ENCODE measurements around the gene CABLES1. TPM values are rescaled to one million over a fixed set of nuclear protein-coding genes. Genes with fewer than 3 reads are reported as not detected.

The CABLES1 gene
- total and polyA plus RNA-seq, 2 donors from 2014 or later, result 7.6 to 40.5 TPM

DNA sequence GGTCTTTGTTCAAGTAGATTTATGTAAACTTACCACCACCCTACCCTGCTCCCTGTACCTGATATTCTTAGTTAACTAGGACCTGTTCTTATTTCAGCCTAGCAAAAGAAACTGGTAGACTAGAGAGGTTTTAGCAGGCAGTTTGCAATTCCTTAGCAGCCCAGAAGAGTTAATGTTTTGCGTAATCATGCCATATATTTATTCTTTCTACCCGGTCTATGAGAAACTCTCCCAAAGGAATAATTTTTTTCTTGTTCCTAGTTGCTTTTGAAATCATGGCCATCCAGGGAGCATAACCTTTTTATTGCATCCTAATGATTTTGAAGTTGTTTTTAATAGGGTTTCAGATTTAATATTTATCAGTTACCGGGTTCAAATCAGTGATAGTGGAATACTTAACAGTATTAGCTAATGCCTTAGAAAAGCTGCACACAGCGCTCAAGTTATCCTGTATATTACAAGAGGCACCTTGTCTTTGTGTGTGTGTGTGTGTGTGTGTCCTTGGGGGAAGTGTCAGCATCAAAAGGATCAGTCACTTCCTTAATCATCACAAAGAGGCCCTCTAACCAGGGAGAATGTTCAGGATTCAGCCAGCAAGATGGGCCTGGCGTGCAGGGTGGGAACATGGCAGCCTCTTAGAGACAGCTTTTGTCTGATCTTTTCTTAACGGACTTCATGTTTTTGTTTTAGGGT is 52.9 kb downstream of the CABLES1 start:
- Histone ChIP-seq H3K27ac (ENCODE audit: low read depth in 2 of 2, low read length in 2 of 2) (no peak overlapping the region), H3K9me3 (ENCODE audit: control insufficient read depth in 2 of 3, insufficient read depth in 1 of 3, low read length in 3 of 3) (no peaks in the 10 kb centered on the region), H3K36me3 (ENCODE audit: control insufficient read depth in 2 of 3, insufficient read depth in 3 of 3, low read length in 3 of 3) (no peaks in the 10 kb centered on the region), H3K27me3 (ENCODE audit: control insufficient read depth, insufficient read depth, low read length) (no peaks in the 10 kb centered on the region), H3K9ac (ENCODE audit: low read length in 3 of 3) (no peak overlapping the region), H3K4me1 (ENCODE audit: control insufficient read depth in 2 of 3, insufficient read depth in 2 of 3, low read depth in 1 of 3, low read length in 3 of 3) (peaks cover 4 to 21% (median 16%) of the 10 kb centered on the region in 3 donors), H3K4me3 (ENCODE audit: low read length in 3 of 3) (no peak overlapping the region)
- TF ChIP-seq, protein P1, sequence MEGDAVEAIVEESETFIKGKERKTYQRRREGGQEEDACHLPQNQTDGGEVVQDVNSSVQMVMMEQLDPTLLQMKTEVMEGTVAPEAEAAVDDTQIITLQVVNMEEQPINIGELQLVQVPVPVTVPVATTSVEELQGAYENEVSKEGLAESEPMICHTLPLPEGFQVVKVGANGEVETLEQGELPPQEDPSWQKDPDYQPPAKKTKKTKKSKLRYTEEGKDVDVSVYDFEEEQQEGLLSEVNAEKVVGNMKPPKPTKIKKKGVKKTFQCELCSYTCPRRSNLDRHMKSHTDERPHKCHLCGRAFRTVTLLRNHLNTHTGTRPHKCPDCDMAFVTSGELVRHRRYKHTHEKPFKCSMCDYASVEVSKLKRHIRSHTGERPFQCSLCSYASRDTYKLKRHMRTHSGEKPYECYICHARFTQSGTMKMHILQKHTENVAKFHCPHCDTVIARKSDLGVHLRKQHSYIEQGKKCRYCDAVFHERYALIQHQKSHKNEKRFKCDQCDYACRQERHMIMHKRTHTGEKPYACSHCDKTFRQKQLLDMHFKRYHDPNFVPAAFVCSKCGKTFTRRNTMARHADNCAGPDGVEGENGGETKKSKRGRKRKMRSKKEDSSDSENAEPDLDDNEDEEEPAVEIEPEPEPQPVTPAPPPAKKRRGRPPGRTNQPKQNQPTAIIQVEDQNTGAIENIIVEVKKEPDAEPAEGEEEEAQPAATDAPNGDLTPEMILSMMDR (IDR thresholded peaks at IDR 0.05; ENCODE audit: borderline replicate concordance, extremely low read depth, insufficient read depth), result no peak
- intact Hi-C loops (cut with DNase I), result loop anchor here (10.0 kb wide), 1 partner anchor 47 kb away; no protein-coding TSS in a partner anchor
- DNase-seq (no peak), FAIRE-seq (no peak)

DNA sequence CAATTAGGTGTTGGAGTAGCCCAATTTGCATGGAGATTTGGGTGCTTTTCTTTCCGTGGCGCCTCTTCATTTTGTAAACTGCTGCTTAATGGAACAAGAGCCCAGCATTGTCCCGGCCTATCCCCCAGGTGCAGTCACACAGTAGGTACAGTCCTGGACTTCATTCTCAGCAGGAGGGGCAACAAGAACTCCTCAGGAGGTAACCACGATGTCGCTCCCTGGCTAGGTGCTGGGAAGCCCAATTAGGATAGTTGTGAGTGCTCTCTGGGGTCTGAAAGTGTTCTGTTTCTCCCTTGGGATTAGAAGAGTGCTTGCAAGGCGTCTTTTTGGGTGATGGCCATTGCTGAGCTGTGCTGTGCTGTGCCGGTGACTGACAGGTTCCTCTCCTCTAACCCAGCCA is 53.8 kb downstream of the CABLES1 start:
- intact Hi-C loops (cut with DNase I), result loop anchor here (10.0 kb wide), 1 partner anchor 46 kb away; no protein-coding TSS in a partner anchor
- FAIRE-seq (no peak), DNase-seq (no peak)
- Histone ChIP-seq H3K9ac (ENCODE audit: low read length in 3 of 3) (no peak overlapping the region), H3K9me3 (ENCODE audit: control insufficient read depth in 2 of 3, insufficient read depth in 1 of 3, low read length in 3 of 3) (no peaks in the 10 kb centered on the region), H3K36me3 (ENCODE audit: control insufficient read depth in 2 of 3, insufficient read depth in 3 of 3, low read length in 3 of 3) (no peaks in the 10 kb centered on the region), H3K4me1 (ENCODE audit: control insufficient read depth in 2 of 3, insufficient read depth in 2 of 3, low read depth in 1 of 3, low read length in 3 of 3) (peaks cover 4 to 17% (median 16%) of the 10 kb centered on the region in 3 donors), H3K4me3 (ENCODE audit: low read length in 3 of 3) (no peak overlapping the region), H3K27me3 (ENCODE audit: control insufficient read depth, insufficient read depth, low read length) (no peaks in the 10 kb centered on the region), H3K27ac (ENCODE audit: low read depth in 2 of 2, low read length in 2 of 2) (peak overlapping the region in 1 of 2 donors; percentile 13)
- TF ChIP-seq, protein P1 (IDR thresholded peaks at IDR 0.05; ENCODE audit: borderline replicate concordance, extremely low read depth, insufficient read depth), result no peak

DNA sequence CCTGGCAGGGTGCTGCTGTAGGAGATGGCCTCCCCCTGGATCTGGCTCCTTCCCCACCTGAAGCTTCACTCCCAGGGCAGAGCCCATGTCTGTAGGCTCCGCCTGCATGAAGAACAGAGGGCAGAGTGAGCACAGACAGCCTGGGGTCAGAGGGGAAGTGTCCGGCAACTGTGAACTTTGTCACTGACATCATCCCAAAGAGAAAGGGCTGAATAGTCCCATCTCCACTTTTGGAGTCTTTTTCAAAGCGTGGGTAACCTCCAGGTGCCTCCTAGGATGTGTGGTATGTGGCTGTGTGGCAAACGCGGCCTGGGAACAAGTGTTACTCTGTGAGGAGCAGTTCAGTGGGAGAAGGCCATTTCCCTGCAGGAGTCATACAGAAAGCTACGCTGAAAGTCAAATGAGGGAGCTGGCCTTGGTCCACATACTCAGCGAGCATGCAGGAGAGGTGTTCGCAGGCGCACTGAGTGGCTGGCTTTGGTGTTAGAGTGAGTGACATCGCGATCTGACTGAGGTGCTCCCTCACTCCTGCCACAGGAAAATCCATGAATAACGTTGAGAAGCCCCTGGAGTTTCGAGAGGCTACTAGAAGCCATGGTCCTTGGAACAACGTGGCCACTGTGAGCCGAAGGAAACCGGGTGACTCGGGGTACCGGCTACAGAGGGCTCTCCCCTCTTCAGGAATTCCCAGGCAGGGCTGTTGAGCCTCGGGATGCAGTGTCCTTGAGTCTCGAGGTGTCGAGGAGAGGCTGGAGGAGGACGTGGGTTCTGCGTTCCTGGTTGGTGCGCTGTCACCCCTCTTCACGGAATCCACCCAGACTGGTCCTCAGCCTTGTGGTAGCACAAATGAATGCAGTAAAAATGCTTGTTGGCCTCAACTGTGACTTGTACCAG is 54.7 kb downstream of the CABLES1 start:
- Histone ChIP-seq H3K9ac (ENCODE audit: low read length in 3 of 3) (no peak overlapping the region), H3K4me1 (ENCODE audit: control insufficient read depth in 2 of 3, insufficient read depth in 2 of 3, low read depth in 1 of 3, low read length in 3 of 3) (peaks cover 6 to 19% (median 16%) of the 10 kb centered on the region in 3 donors), H3K27ac (ENCODE audit: low read depth in 2 of 2, low read length in 2 of 2) (peak overlapping the region in 1 of 2 donors; percentile 29), H3K27me3 (ENCODE audit: control insufficient read depth, insufficient read depth, low read length) (no peaks in the 10 kb centered on the region), H3K36me3 (ENCODE audit: control insufficient read depth in 2 of 3, insufficient read depth in 3 of 3, low read length in 3 of 3) (no peaks in the 10 kb centered on the region), H3K9me3 (ENCODE audit: control insufficient read depth in 2 of 3, insufficient read depth in 1 of 3, low read length in 3 of 3) (no peaks in the 10 kb centered on the region), H3K4me3 (ENCODE audit: low read length in 3 of 3) (no peak overlapping the region)
- TF ChIP-seq, protein P1 (IDR thresholded peaks at IDR 0.05; ENCODE audit: borderline replicate concordance, extremely low read depth, insufficient read depth), result no peak
- DNase-seq (no peak), FAIRE-seq (no peak)
- intact Hi-C loops (cut with DNase I), result loop anchor here (10.0 kb wide), 1 partner anchor 45 kb away; no protein-coding TSS in a partner anchor

Data from kidney (tissue), 14 donors.